ENCODE data around the gene KCNK15.

The KCNK15 gene

GRCh38 chr20:44750081-44750805, 4.6 kb downstream of the KCNK15 start:
- H3K27ac ChIP-seq (ENCODE audit: low read length): no peak overlapping the region
- no peak overlapping the region for H3K9ac ChIP-seq (ENCODE audit: low read length)
- no peak overlapping the region for H3K4me2 ChIP-seq (ENCODE audit: low read length)
- no peaks in the 10 kb centered on the region for H3K9me3 ChIP-seq (ENCODE audit: insufficient read depth, low read length)
- no peaks in the 10 kb centered on the region for H3K79me2 ChIP-seq (ENCODE audit: low read length)
- H3K4me1 ChIP-seq (ENCODE audit: low read length): peaks cover 4% of the 10 kb centered on the region; the same call in 1 of the 2 replicates
- H3K36me3 ChIP-seq (replicated peaks; ENCODE audit: low read depth, low read length): no peaks in the 10 kb centered on the region
- H3K4me3 ChIP-seq (ENCODE audit: low read length): no peak overlapping the region
- TF ChIP-seq CTCF (IDR thresholded peaks at IDR 0.05; ENCODE audit: low read depth, low read length) (no peak), EZH2phosphoT487 (IDR thresholded peaks at IDR 0.05; ENCODE audit: low read depth) (no peak)
- H2AFZ ChIP-seq (ENCODE audit: low read depth, low read length): no peak overlapping the region
- no peaks in the 10 kb centered on the region for H4K20me1 ChIP-seq (ENCODE audit: insufficient read depth, low read length)
- no peaks in the 10 kb centered on the region for H3K27me3 ChIP-seq (ENCODE audit: low read depth, low read length)

DNA sequence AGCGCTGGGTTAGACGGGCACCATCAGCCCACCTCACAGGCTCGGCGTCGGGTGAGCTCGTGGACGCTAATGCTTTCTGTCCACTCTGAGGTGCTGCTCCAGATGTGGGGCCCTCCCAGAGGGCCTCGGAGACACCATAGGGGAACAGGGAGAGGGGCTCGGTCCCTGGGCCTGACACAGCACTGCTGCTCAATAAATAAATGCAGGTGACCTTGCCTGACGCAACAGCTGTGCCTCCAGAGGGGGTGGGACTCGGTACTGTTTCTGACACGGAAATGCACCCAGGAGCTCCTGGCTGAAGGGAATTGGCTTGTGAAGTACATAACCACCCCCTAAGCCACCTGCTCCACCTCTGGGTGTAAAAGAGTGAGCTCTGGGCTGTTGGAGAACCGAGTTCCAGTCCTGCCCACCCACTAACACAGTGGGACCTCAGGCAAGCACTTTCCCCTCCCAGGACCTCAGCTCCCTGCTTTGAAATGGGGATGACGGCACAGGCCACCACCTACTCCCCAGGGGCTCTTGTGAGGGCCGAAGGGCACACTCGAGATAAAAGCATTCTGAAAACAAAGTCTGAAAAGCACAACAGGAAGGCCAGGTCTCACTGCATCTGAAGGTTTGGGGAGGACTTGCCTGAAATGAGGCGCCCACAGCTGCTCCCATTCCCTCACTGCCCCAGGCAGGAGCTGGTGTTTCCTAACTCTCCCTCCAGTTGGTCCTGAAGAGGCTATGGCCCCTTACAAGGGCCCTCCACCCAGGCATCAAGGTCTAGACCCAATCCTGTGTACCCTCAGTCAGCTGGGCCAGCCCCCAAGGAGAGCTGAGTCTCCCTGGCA, 6.7 kb downstream of the KCNK15 start:
- no peaks in the 10 kb centered on the region for H3K79me2 ChIP-seq (ENCODE audit: low read length)
- TF ChIP-seq EZH2phosphoT487 (IDR thresholded peaks at IDR 0.05; ENCODE audit: low read depth): no peak
- no peak for TF ChIP-seq CTCF (IDR thresholded peaks at IDR 0.05; ENCODE audit: low read depth, low read length)
- no peak overlapping the region for H3K27ac ChIP-seq (ENCODE audit: low read length)
- peaks cover 1% of the 10 kb centered on the region; the same call in 1 of the 2 replicates for H3K4me1 ChIP-seq (ENCODE audit: low read length)
- no peak overlapping the region for H2AFZ ChIP-seq (ENCODE audit: low read depth, low read length)
- H4K20me1 ChIP-seq (ENCODE audit: insufficient read depth, low read length): no peaks in the 10 kb centered on the region
- no peak overlapping the region for H3K9ac ChIP-seq (ENCODE audit: low read length)
- H3K4me2 ChIP-seq (ENCODE audit: low read length): no peak overlapping the region
- H3K27me3 ChIP-seq (ENCODE audit: low read depth, low read length): no peaks in the 10 kb centered on the region
- no peaks in the 10 kb centered on the region for H3K36me3 ChIP-seq (replicated peaks; ENCODE audit: low read depth, low read length)
- no peak overlapping the region for H3K4me3 ChIP-seq (ENCODE audit: low read length)
- H3K9me3 ChIP-seq (ENCODE audit: insufficient read depth, low read length): no peaks in the 10 kb centered on the region

- no peak overlapping the region for H3K9ac ChIP-seq (ENCODE audit: low read length)
- H3K4me2 ChIP-seq (ENCODE audit: low read length): no peak overlapping the region
- no peaks in the 10 kb centered on the region for H3K36me3 ChIP-seq (replicated peaks; ENCODE audit: low read depth, low read length)
- no peak overlapping the region for H3K4me3 ChIP-seq (ENCODE audit: low read length)
- H3K79me2 ChIP-seq (ENCODE audit: low read length): no peaks in the 10 kb centered on the region
- no peaks in the 10 kb centered on the region for H3K4me1 ChIP-seq (ENCODE audit: low read length)
- TF ChIP-seq CTCF (IDR thresholded peaks at IDR 0.05; ENCODE audit: low read depth, low read length) (no peak), EZH2phosphoT487 (IDR thresholded peaks at IDR 0.05; ENCODE audit: low read depth) (no peak)
- H3K27me3 ChIP-seq (ENCODE audit: low read depth, low read length): peaks cover under 1% of the 10 kb centered on the region
- no peak overlapping the region for H3K27ac ChIP-seq (ENCODE audit: low read length)
- H4K20me1 ChIP-seq (ENCODE audit: insufficient read depth, low read length): no peaks in the 10 kb centered on the region
- H2AFZ ChIP-seq (ENCODE audit: low read depth, low read length): no peak overlapping the region
- H3K9me3 ChIP-seq (ENCODE audit: insufficient read depth, low read length): no peaks in the 10 kb centered on the region
Observed at GRCh38 chr20:44754554-44754953, 8.9 kb downstream of the KCNK15 start.

- H3K27me3 ChIP-seq (ENCODE audit: low read depth, low read length): peaks cover 9% of the 10 kb centered on the region
- H3K9me3 ChIP-seq (ENCODE audit: insufficient read depth, low read length): no peaks in the 10 kb centered on the region
- no peak overlapping the region for H3K4me2 ChIP-seq (ENCODE audit: low read length)
- no peaks in the 10 kb centered on the region for H3K4me1 ChIP-seq (ENCODE audit: low read length)
- no peaks in the 10 kb centered on the region for H3K79me2 ChIP-seq (ENCODE audit: low read length)
- TF ChIP-seq EZH2phosphoT487 (IDR thresholded peaks at IDR 0.05; ENCODE audit: low read depth) (no peak), CTCF (IDR thresholded peaks at IDR 0.05; ENCODE audit: low read depth, low read length) (no peak)
- H3K9ac ChIP-seq (ENCODE audit: low read length): no peak overlapping the region
- H3K4me3 ChIP-seq (ENCODE audit: low read length): no peak overlapping the region
- no peak overlapping the region for H2AFZ ChIP-seq (ENCODE audit: low read depth, low read length)
- no peak overlapping the region for H3K27ac ChIP-seq (ENCODE audit: low read length)
- H3K36me3 ChIP-seq (replicated peaks; ENCODE audit: low read depth, low read length): no peaks in the 10 kb centered on the region
- H4K20me1 ChIP-seq (ENCODE audit: insufficient read depth, low read length): no peaks in the 10 kb centered on the region
Observed at GRCh38 chr20:44756011-44756688, 10.5 kb downstream of the KCNK15 start.

Data from OCI-LY3 (cell line).